ENCODE results near the gene THOC7. TPM values are rescaled to one million over a fixed set of nuclear protein-coding genes. Genes with fewer than 3 reads are reported as not detected.

THOC7 gene
- total RNA-seq, 1 donor from 2014 or later, result 67.3 TPM

DNA sequence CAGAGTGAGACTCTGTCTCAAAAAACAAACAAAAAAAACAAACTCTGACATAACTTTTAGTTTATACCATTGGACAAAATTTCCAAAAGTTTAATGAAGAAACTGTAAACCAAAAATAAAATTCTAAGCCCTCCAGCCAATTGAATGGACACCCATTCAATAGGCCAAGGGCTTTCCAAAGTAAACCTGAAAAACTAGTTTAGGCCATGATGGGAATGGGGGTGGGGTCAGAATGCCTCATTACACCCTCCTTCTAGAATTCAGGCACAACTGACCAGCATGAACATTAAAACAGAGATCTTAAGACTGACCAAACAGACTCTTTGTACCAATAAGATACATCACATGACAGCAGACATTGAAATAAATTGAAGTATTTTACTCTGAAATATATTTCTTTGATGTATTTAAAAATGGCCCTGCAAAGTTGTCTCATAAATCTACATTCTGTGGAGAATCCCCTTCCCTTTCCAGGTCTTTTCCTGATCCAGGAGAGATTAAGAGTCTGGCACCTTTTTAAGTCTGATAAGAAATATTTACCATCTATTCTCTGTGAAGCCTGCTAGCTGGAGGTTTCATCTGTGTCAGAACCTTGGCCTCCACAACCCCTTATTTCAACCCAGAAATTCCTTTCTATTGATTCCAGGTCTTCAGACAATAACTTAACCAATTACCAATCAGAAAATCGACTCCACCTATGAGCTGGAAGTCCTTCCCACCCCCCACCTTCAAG, 15.7 kb downstream of the THOC7 start:
- H3K4me3 ChIP-seq (ENCODE audit: low read depth, low read length), result no peak overlapping the region
- TF ChIP-seq, protein P1, sequence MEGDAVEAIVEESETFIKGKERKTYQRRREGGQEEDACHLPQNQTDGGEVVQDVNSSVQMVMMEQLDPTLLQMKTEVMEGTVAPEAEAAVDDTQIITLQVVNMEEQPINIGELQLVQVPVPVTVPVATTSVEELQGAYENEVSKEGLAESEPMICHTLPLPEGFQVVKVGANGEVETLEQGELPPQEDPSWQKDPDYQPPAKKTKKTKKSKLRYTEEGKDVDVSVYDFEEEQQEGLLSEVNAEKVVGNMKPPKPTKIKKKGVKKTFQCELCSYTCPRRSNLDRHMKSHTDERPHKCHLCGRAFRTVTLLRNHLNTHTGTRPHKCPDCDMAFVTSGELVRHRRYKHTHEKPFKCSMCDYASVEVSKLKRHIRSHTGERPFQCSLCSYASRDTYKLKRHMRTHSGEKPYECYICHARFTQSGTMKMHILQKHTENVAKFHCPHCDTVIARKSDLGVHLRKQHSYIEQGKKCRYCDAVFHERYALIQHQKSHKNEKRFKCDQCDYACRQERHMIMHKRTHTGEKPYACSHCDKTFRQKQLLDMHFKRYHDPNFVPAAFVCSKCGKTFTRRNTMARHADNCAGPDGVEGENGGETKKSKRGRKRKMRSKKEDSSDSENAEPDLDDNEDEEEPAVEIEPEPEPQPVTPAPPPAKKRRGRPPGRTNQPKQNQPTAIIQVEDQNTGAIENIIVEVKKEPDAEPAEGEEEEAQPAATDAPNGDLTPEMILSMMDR (conservative IDR thresholded peaks at IDR 0.05; ENCODE audit: low read depth, low read length), result no peak
- no peak for DNase-seq (ENCODE audit: low read depth)

DNA sequence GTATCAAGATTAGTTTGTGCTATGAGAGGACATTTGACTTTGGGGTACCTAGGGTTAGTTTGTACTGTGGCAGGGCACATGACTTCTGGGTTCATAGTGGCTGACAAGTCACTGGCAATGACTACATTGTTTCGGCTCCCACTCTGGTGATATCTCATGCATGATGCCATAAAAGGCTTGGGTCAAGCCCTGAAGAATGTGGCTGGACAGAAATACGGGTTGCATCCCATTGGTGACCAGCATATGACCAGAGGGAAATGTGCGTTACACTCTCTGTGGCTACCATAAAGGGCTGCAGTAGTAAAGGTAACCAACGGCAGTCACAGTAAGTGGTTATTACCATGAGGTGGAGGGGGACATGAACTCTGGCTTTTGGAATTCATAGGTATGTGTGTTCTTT, 18.4 kb downstream of the THOC7 start:
- no peak overlapping the region for H3K4me3 ChIP-seq (ENCODE audit: low read depth, low read length)
- TF ChIP-seq, protein P1 (conservative IDR thresholded peaks at IDR 0.05; ENCODE audit: low read depth, low read length), result no peak
- DNase-seq (ENCODE audit: low read depth), result no peak

DNA sequence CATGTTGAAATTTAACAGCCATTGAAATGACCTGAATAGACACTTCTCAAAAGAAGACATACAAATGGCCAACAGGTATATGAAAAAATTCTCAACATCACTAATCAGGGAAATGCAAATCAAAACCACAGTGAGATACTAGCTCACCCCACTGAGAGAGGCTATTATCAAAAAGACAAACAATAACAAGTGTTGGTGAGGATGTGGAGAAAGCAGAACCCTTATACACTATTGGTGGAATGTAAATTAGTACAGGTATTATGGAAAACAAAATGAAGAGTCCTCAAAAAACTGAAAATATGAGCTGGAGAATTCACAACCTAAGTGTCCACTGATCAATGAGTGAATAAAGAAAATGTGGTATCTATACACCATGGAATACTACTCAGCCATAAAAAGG, 21.5 kb downstream of the THOC7 start:
- DNase-seq (ENCODE audit: low read depth), result no peak
- TF ChIP-seq, protein P1 (conservative IDR thresholded peaks at IDR 0.05; ENCODE audit: low read depth, low read length), result no peak
- no peak overlapping the region for H3K4me3 ChIP-seq (ENCODE audit: low read depth, low read length)

DNA sequence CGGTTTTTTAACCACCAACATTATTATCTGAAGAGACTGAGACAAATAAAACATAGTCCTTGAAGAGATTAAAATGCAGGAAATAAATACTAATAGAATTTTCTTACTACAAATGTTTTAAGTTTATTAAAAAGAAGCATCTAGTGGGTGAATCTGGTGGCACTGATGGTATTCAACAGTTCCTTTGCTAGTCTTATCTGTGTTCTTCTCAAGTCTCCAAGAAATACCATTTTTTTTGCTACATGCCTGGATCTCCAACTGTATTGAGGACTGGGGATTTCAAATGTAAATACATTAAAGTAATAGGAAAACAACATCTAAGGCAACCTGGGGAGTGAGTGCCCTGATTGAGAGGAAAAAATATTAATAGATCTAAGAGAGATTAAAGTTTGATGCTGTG, 21.9 kb downstream of the THOC7 start:
- H3K4me3 ChIP-seq (ENCODE audit: low read depth, low read length), result no peak overlapping the region
- no peak for DNase-seq (ENCODE audit: low read depth)
- TF ChIP-seq, protein P1 (conservative IDR thresholded peaks at IDR 0.05; ENCODE audit: low read depth, low read length), result no peak

DNA sequence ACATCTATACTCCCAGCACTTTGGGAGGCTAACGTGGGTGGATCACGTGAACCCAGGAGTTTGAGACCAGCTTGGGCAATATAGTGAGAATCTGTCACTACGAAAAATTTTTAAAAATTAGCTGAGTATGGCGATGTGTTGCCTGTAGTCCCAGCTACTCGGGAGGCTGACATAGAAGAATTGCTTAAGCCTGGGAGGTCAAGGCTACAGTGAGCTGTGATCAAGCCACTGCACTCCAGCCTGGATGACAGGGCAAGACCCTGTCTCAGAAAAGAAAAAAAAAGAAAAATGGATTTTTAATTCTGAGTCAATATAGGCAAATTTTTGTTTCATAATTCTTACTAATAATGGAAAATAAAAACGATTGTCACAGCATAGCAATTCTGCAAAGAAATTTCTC, 31.2 kb downstream of the THOC7 start:
- TF ChIP-seq, protein P1 (conservative IDR thresholded peaks at IDR 0.05; ENCODE audit: low read depth, low read length), result no peak
- no peak for DNase-seq (ENCODE audit: low read depth)
- H3K4me3 ChIP-seq (ENCODE audit: low read depth, low read length), result no peak overlapping the region

DNA sequence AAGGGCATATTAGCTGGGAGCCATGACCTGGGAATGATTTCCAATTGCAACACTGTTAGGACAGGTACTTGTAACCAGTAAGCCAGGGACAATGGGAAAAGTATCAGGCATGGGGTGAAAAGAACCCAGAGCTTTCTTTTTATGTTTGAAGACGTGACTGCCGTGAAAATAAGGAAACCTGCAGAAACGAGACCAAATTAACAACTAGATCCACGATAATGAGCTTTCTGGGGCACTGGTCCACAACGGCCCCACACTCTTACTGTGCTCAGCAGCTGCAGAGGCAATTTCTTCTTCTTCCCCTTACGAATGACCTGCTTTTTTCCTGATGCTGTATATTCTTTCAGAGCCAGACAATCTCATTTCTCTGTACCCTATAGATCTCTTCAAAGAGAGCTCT, 33.1 kb downstream of the THOC7 start:
- H3K4me3 ChIP-seq (ENCODE audit: low read depth, low read length), result no peak overlapping the region
- TF ChIP-seq, protein P1 (conservative IDR thresholded peaks at IDR 0.05; ENCODE audit: low read depth, low read length), result no peak
- DNase-seq (ENCODE audit: low read depth), result no peak

DNA sequence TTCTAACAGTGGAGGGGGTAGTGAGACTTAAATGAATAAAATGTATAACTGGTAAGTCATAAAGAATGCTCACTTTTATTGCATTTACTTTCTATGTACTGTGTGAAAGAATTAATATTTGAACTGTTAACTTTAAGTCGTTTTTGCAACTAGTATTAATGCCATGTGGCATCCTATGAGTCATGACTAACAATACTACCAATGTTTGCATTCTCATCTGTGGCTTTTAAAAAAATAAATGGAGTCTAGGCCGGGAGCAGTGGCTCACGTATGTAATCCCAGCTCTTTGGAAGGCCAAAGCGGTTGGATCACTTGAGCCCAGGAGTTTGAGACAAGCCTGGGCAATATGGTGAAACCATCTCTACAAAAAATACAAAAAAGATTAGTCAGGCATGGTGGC, 39.3 kb downstream of the THOC7 start:
- no peak overlapping the region for H3K4me3 ChIP-seq (ENCODE audit: low read depth, low read length)
- TF ChIP-seq, protein P1 (conservative IDR thresholded peaks at IDR 0.05; ENCODE audit: low read depth, low read length), result no peak
- no peak for DNase-seq (ENCODE audit: low read depth)
